HG02970 (cell line): Measurements from ENCODE around the gene EPN2.

Source experiments
- ATAC-seq: cut with Tn5 transposase; IDR thresholded peaks from one replicate; pipeline ENCODE4 v1.9.1; 2021; ENCODE audit warnings: mild to moderate bottlenecking, moderate library complexity, moderate number of reproducible peaks; ENCODE audit not compliant: unreplicated experiment, low FRiP score

Gene EPN2

DNA sequence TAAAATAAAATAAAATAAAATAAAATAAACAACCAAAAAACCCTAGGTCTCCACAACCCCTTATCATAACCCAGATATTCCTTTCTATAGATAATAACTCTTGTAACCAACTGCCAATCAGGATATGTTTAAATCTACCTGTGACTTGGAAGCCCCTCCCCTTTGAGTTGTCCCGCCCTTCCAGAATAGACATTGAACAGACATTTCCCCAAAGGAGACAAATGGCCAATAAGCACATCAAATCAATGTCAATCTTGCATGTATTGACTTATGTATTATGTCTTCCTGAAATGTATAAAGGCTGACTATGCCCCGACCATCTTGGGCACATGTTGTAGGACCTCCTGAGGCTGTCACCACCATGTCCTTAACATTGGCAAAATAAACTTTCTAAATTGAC lies 139.6 kb downstream of the EPN2 start:
- ATAC-seq: no peak

DNA sequence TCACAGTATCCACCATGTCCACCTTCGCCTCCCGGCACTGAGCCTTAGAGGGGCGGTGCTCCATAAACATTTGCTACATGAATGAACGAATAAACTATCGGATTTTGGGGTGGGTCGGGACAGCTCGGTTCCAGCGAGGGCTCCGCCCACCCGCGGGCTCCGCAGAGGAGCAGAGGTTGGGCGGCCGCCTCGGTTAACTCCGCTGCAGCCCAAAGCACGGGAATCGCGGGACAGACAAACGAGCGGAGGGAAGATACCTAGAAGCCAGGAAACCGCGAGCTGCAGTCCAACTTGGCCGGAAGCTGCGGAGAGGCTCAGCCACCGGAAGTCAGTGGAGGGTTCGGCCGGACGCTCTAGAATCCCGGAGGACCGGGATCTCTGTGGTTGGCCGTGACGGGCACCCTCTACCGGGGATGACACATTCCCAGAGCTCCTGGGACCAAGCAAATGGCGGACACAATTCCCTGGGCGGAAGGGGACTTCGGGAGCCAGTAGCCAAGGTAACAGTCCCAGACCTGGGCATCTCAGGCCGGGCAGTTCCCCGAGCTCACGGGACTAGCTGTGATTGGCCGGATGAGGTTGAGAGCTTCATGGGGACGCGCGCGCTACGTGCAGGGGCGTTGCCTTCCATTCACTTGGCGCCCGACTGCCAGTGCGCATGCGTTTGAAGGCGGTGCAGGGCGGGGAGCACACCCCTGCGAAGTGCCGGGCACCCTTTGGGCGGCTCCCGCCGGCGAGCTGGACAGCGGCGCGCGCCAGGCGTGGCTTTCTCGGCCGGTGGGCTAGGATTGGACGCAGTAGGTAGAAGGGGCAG lies 140.6 kb downstream of the EPN2 start:
- ATAC-seq: peak; percentile 93

DNA sequence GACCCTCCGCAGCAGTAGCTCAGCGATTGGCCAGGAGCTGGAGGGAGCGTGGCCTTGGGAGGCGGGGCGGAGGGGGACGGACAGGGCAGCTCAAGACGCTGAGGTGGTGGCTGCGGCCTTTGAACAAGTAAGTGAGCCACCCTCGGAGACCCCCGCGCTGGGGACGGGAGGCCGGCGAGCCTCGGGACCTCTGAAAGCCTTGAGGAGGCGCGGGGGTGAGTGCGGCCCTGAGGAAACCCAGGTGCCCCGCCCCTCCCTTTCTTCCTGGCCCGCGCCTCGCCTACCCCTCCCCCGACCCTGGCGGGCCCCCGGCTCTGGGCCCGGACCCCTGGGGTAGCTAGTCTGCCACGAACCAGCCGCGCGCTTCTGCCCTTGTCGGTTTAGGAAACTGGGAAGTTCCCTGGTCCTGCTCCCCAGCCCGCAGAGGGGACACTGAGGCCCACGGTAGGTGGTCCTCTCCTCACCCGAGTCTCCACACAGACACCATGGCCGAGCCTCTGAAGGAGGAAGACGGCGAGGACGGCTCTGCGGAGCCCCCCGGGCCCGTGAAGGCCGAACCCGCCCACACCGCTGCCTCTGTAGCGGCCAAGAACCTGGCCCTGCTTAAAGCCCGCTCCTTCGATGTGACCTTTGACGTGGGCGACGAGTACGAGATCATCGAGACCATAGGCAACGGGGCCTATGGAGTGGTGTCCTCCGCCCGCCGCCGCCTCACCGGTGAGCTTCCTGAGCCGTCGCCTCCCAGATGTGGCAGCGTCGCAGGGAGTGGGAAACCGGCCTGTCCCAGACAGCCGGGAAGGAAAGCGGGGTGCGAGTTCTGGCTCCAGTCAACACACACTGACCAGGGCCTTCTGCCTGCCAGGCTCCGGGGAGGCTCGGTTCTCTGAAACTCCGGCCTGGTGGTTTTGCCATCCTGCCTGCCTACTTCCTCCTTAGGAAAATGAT lies 141.5 kb downstream of the EPN2 start, which contains the start of gene MAPK7:
MAPK7 (plus strand) TSS at position 83 of the 945 bp plus-strand sequence; CDS start at position 486, 403 bp downstream.
- no peak for ATAC-seq

DNA sequence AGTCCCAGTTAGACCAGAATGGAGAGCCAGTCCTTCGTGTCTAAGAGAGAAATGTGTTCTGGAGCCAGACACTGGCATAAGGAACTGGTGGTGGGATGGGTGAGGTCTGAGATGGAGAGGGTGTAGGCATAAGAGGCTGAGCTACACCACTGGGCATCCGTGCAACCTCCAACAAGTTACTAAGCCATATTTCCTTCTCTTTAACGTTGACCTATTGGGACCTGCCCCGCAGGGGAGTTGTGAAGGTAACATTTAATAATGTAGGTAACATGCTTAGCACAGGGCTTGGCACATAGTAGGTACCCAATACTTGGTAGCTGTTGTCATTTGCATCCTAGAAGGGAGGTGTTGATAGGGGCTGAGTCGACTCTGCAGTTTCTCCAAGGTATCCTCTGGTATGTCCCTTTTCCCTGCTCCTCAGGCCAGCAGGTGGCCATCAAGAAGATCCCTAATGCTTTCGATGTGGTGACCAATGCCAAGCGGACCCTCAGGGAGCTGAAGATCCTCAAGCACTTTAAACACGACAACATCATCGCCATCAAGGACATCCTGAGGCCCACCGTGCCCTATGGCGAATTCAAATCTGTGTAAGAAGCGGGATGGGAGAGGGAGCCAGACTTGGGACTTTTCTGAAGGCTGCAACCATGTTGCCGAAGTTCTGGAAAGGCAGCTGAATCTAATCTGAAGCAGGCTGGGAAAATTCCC lies 142.3 kb downstream of the EPN2 start:
- no peak for ATAC-seq

DNA sequence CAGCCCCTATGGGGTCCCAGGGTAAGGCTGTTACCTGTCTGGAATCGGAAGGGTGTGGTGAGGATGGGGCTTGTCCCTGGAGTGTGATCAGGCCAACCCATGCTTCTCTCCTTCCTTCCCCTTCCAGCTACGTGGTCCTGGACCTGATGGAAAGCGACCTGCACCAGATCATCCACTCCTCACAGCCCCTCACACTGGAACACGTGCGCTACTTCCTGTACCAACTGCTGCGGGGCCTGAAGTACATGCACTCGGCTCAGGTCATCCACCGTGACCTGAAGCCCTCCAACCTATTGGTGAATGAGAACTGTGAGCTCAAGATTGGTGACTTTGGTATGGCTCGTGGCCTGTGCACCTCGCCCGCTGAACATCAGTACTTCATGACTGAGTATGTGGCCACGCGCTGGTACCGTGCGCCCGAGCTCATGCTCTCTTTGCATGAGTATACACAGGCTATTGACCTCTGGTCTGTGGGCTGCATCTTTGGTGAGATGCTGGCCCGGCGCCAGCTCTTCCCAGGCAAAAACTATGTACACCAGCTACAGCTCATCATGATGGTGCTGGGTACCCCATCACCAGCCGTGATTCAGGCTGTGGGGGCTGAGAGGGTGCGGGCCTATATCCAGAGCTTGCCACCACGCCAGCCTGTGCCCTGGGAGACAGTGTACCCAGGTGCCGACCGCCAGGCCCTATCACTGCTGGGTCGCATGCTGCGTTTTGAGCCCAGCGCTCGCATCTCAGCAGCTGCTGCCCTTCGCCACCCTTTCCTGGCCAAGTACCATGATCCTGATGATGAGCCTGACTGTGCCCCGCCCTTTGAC lies 143.5 kb downstream of the EPN2 start:
- no peak for ATAC-seq

DNA sequence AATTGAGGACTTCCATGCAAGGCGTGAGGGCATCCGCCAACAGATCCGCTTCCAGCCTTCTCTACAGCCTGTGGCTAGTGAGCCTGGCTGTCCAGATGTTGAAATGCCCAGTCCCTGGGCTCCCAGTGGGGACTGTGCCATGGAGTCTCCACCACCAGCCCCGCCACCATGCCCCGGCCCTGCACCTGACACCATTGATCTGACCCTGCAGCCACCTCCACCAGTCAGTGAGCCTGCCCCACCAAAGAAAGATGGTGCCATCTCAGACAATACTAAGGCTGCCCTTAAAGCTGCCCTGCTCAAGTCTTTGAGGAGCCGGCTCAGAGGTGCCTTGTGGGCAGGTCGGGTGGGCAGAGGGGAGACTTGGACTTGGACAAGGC lies 144.2 kb downstream of the EPN2 start:
- no peak for ATAC-seq

DNA sequence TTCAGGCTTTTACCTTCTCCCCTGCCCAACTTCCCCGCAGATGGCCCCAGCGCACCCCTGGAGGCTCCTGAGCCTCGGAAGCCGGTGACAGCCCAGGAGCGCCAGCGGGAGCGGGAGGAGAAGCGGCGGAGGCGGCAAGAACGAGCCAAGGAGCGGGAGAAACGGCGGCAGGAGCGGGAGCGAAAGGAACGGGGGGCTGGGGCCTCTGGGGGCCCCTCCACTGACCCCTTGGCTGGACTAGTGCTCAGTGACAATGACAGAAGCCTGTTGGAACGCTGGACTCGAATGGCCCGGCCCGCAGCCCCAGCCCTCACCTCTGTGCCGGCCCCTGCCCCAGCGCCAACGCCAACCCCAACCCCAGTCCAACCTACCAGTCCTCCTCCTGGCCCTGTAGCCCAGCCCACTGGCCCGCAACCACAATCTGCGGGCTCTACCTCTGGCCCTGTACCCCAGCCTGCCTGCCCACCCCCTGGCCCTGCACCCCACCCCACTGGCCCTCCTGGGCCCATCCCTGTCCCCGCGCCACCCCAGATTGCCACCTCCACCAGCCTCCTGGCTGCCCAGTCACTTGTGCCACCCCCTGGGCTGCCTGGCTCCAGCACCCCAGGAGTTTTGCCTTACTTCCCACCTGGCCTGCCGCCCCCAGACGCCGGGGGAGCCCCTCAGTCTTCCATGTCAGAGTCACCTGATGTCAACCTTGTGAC lies 144.7 kb downstream of the EPN2 start:
- no peak for ATAC-seq

DNA sequence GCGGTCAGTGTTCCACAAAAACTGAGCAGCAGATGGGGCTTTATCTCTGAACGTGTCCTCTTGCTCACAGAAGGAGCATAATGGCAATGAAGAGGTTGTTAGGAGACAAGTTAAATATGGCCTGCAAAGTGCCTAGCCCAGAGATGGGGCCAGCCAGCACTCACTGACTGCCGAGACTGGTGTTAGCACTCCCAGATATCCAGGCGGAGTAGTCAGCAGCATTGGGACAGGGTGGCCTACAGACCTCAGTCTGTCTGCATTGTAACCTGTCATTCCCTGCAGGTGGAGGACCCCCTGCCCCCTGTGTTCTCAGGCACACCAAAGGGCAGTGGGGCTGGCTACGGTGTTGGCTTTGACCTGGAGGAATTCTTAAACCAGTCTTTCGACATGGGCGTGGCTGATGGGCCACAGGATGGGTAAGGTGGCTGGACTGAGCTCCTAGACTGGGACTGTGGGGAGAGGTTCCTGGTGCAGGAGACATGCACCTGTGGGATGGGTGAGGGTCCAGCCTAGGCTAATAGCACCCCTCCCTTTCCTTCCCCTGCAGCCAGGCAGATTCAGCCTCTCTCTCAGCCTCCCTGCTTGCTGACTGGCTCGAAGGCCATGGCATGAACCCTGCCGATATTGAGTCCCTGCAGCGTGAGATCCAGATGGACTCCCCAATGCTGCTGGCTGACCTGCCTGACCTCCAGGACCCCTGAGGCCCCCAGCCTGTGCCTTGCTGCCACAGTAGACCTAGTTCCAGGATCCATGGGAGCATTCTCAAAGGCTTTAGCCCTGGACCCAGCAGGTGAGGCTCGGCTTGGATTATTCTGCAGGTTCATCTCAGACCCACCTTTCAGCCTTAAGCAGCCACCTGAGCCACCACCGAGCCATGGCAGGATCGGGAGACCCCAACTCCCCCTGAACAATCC lies 145.6 kb downstream of the EPN2 start:
- ATAC-seq: no peak

DNA sequence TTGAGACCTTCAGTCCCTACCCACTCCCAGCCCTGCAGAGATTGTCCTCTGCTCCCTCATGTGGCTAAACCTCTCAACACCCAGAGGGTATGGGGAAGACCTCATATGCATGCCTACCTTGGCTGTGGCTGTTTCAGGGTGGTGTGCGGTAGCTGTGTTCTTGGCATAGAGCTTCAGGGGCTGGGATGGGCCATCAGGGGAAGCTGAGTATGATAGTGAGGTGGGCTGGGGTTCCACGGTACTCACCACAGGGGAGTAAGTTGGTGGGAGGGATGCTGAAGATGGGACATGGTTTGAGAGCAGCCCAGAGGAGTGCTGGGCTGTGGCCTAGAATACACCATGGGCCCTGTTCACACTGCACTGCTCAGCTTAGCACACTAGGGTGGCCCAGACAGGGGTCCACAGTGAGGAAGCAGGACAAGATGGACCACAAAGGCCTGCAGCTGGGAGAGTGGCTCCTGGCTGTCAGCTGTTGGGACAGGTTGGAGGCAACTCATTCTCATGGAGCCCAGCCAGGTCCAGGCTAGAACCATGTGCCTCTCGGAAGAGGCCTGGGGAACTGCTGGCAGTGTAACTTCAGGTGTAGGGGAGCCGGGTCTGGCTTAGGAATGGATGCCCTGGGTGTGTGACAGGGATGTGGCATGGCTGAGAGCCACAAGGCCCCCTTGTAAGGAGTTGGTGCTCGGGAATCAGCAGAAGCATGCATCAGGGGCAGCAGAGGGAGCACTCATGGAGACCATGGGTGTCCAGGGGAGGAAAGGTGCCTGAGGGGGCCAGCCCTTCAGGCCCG lies 146.7 kb downstream of the EPN2 start:
- ATAC-seq: no peak

DNA sequence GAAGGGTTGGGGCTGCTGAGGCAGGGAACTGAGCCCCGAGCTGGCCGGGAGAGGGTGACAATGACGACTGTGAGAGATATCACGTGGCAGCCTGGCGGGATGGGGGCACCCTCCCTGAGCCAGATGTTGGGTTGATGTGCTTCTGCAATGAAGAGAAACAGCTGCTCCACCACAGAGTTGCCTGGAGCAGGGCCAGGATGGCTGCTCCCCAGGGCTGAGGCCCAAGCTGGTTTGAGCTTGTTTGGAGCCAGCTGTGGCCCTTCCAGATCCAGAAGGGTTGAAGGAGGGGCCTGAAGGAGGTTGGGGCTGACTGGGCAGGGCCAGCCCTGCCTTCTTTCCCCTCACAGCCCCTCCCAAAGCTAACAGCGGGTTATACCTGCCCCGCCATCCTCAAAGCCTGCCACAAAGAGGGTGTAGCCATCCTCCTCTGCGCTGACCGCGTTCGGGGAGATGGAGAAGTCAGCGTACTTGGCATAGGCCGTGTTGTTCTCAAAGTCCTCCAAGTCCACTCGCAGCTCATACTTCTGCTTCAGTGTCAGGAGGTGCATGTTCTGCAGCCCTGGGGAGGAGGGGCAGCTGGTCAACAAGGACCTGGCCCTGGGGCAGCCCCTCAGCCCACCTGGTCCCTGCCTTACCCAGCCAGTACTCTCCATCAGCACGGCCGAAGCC lies 147.7 kb downstream of the EPN2 start:
- ATAC-seq: no peak

DNA sequence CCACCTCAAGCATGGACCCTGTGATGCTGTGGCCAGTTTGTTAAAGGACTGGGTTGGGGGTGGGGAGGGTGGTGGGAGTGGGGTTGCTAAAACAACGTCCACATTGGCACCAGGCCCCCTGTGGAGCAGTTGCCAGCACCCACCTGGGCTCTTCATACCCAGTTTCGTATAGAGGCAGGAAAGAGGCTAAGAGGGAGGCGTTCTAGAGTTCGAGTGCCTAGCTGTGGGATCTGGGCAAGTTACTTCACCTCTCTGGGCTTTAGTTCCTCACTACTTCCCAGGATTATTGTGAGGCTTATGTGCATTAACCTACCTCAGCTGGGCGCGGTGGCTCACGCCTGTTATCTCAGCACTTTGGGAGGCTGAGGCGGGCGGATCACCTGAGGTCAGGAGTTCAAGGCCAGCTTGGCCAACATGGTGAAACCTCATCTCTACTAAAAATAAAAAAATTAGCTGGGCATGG lies 148.4 kb downstream of the EPN2 start:
- ATAC-seq: no peak
